ENCODE data around the gene FAM184A.
"Not testable (repeated sequence)": the region's sequence is repeated elsewhere in the genome, so short reads cannot be mapped to it uniquely, and the experiment has no call there.

The FAM184A gene

DNA sequence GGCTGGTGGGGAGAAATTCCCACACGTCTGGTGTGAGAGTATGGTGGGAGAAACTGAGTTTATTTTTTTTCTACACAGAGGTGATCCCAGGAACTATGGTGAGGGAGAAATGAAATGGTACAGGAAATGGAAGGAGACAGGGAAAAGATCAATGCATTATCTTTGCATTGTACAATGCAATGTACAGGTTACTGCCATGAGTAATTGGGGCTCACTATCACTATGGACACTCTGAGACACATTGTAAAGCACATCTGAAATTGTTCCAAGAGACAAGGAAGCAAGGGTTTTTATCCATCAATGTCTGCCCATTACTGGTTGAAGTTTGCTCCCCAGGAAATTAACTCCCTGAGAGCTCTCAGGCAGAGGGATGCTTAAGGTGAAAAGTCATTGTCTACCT lies 21.7 kb upstream of the FAM184A start:
- no peak for DNase-seq (ENCODE audit: low read depth)
- TF ChIP-seq, protein P1, sequence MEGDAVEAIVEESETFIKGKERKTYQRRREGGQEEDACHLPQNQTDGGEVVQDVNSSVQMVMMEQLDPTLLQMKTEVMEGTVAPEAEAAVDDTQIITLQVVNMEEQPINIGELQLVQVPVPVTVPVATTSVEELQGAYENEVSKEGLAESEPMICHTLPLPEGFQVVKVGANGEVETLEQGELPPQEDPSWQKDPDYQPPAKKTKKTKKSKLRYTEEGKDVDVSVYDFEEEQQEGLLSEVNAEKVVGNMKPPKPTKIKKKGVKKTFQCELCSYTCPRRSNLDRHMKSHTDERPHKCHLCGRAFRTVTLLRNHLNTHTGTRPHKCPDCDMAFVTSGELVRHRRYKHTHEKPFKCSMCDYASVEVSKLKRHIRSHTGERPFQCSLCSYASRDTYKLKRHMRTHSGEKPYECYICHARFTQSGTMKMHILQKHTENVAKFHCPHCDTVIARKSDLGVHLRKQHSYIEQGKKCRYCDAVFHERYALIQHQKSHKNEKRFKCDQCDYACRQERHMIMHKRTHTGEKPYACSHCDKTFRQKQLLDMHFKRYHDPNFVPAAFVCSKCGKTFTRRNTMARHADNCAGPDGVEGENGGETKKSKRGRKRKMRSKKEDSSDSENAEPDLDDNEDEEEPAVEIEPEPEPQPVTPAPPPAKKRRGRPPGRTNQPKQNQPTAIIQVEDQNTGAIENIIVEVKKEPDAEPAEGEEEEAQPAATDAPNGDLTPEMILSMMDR (IDR thresholded peaks at IDR 0.05; ENCODE audit: low read depth, low read length, missing control alignments): no peak
- H3K4me3 ChIP-seq (ENCODE audit: low read depth, low read length): no peak overlapping the region

DNA sequence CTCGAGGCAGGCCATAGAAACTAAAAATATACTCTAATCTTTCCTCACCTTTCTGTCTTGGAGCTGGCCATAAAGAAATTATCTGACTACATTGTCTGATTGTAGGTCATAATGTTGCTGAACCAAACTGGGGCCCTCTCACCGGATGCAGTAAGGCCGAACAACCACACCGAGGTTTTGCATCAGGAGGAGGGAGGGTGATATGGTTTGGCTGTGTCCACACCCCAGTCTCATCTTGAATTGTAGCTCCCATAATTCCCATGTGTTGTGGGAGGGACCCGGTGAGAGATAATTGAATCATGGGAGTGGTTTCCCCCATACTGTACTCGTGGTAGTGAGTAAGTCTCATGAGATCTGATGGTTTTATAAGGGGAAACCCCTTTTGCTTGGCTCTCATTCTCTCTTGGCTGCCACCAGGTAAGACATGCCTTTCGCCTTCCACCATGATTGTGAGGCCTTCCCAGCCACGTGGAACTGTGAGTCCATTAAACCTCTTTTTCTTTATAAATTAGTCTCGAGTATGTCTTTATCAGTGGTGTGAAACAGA lies 19.4 kb upstream of the FAM184A start:
- not testable (repeated sequence) for DNase-seq (ENCODE audit: low read depth); H3K4me3 ChIP-seq (ENCODE audit: low read depth, low read length)

DNA sequence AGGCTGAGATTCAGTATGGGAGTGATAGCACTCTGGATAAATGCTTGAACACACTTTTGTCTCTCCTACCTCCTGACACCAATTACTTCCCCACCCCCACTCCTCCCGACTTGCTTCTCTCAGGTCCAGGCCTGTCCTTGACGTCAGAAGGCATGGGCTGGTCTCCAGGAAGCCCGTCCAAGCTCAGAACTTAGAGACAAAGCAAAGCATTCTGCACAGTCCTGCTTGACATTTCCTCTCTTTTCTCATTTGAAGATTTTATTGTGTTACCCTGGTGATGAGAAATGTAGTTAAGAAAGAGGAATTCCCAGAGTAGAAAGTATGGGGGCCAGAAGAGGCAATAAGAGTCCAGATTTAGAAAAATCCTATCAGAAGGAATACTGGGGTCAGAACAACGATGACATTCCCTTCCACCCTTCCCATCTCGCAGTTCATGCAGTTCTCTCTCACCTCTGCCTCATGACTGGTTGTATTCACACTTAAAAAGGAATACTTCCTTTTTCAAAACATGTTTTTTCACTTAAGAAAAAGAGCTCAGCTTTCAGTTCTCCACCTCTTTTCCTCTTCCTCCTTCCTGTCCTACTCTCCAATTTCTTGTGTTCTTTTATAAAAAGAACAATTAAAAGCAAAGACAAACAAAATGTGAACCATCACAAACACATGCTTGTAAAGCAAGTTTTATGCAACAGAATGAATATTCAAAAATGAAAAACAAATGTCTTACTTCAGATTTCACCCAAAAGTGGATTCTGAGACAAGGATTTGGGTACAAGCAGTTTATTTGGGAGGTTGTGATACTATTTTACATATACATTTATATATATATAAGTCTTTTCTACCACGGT lies 18.5 kb upstream of the FAM184A start:
- no peak for DNase-seq (ENCODE audit: low read depth)
- TF ChIP-seq, protein P1 (IDR thresholded peaks at IDR 0.05; ENCODE audit: low read depth, low read length, missing control alignments): no peak

DNA sequence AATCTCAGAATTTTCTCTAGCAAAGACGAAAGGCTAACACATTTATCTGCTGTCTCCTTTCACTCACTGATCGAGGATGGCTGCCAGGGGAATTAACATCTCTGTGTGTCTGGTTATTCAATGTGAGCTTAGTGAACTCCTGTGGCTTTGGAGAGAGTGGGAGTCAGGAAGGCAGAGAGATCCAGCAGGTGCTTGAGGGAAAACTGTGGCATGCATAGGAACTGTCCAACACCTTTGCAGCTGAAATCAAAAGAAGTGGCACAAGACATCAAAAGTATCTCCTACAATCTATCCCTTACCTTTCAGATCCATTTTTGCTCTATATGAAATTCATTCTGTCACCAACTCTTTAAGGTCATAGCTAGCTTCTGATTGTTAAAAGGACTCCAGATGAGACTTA lies 11.8 kb upstream of the FAM184A start:
- H3K4me3 ChIP-seq (ENCODE audit: low read depth, low read length): no peak overlapping the region
- DNase-seq (ENCODE audit: low read depth): no peak
- TF ChIP-seq, protein P1 (IDR thresholded peaks at IDR 0.05; ENCODE audit: low read depth, low read length, missing control alignments): no peak

More for the DNA sequence above, 18.5 kb upstream of the FAM184A start:
- H3K4me3 ChIP-seq (ENCODE audit: low read depth, low read length): no peak overlapping the region

DNA sequence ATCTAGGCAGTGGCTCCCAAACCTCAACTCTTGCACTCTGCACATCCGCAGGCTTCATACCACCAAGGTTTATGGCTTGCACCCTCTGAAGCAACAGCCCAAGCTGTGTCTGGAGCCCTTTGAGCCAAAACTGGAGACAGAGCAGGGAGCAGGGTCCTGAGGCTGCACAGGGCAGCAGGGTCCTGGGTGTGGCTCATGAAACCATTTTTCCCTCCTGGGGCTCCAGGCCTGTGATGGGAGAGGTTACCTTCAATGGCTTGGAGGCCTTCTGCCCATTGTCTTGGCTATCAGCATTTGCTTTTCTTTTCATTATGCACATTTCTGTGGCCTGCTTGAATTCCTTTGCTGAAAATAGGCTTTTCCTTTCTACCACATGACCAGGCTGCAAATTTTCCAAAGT lies 6.3 kb upstream of the FAM184A start:
- DNase-seq (ENCODE audit: low read depth): no peak
- TF ChIP-seq, protein P1 (IDR thresholded peaks at IDR 0.05; ENCODE audit: low read depth, low read length, missing control alignments): no peak
- H3K4me3 ChIP-seq (ENCODE audit: low read depth, low read length): no peak overlapping the region

DNA sequence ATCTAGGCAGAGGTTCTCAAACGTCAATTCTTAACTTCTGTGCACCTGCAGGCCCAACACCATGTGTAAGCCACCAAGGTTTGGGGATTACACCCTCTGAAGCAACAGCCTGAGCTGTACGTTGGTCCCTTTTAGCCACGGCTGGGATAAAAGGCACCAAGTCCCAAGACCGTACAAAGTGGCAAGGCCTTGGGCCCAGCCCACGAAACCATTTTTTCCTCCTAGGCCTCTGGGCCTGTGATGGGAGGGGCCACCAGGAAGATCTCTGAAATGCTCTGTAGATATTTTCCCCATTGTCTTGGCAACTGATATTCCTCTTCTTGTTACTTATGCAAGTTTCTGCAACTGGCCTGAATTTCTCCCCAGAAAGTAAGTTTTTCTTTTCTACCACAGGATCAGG lies 4.5 kb upstream of the FAM184A start:
- H3K4me3 ChIP-seq (ENCODE audit: low read depth, low read length): no peak overlapping the region
- no peak for DNase-seq (ENCODE audit: low read depth)
- TF ChIP-seq, protein P1 (IDR thresholded peaks at IDR 0.05; ENCODE audit: low read depth, low read length, missing control alignments): no peak

DNA sequence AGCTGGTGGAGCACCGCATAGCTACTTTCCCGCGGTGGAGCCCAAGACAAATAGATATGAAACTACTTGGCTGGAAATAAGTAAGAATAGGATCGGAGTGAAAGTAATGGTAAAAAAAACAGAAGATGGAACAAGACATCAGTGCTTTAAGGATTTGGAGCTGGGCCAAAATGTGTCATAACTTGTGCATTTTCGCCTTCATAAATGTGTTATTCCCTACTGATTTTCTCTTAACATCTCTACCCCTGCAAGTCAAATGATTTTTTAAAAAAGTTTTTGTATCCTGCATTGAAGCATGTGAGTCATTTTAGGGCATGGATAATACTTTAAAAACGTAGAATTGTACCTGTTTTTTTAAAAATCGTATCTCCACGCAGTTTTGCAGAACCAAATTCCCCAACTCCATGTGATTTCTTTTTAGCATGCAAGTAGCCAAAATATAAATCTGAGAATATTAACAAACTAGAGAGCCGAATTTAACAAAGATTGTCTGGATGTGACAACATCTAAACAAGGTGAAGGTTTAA lies 882 bp upstream of the FAM184A start:
- peak overlapping the region; percentile 56; the same call in 1 of the 2 replicates for H3K4me3 ChIP-seq (ENCODE audit: low read depth, low read length)
- TF ChIP-seq, protein P1 (IDR thresholded peaks at IDR 0.05; ENCODE audit: low read depth, low read length, missing control alignments): no peak
- DNase-seq (ENCODE audit: low read depth): no peak
